Transverse colon (tissue), 4 donors: ENCODE measurements around the gene PARVA. TPM values are rescaled to one million over a fixed set of nuclear protein-coding genes. Genes with fewer than 3 reads are reported as not detected.
A peak's percentile ranks its signal among the peaks of the same experiment; 100 is the strongest.

Experiments
- DNase-seq: peaks from one replicate; pipeline ENCODE4 v3.0.0-alpha.2; 2019
- H3K27ac ChIP-seq, 4 donors: fragments of 200-600 bp; sonication (generic); 2 replicates each; pipeline ENCODE4 v1.5.1; 2016 to 2018; ENCODE audit warnings: inconsistent platforms in 4 of 4
- H3K27me3 ChIP-seq: fragments of 200-600 bp; sonication (generic); 2 replicates; pipeline ENCODE4 v1.5.1; 2017; ENCODE audit warnings: inconsistent platforms
- H3K36me3 ChIP-seq, 4 donors: fragments of 200-600 bp; sonication (generic); 2 replicates each; pipeline ENCODE4 v1.5.1; 2017 to 2019; ENCODE audit warnings: inconsistent platforms in 4 of 4
- H3K4me1 ChIP-seq, 4 donors: fragments of 200-600 bp; sonication (generic); 2 replicates each; pipeline ENCODE4 v1.5.1; 2017 to 2020; ENCODE audit warnings: inconsistent platforms in 4 of 4
- H3K4me3 ChIP-seq, 4 donors: fragments of 200-600 bp; sonication (generic); 1 replicate in 1 of 4; 2 replicates in 3 of 4; pipeline versions ENCODE4 v1.5.1 to v1.6.1; 2017 to 2019; ENCODE audit warnings: inconsistent platforms in 4 of 4
- H3K9me3 ChIP-seq, 2 donors: fragments of 200-600 bp; sonication (generic); 2 replicates each; pipeline ENCODE4 v1.5.1; 2017 to 2019; ENCODE audit warnings: inconsistent platforms in 2 of 2
- EP300 ChIP-seq: sonication (generic); formaldehyde crosslinking; IDR thresholded peaks from one replicate; pipeline ENCODE4 v1.6.1; 2017; ENCODE audit warnings: antibody characterized with exemption, low read depth
- POLR2A ChIP-seq: fragments of 450-650 bp; IDR thresholded peaks from one replicate; pipeline ENCODE4 v1.6.1; 2016; ENCODE audit warnings: antibody characterized with exemption, mild to moderate bottlenecking, moderate library complexity
- POLR2AphosphoS5 ChIP-seq, 3 donors: sonication (generic); formaldehyde crosslinking; IDR thresholded peaks; one replicate each; pipeline ENCODE4 v1.6.1; 2016; ENCODE audit warnings: antibody characterized with exemption in 3 of 3
- WGBS, 2 donors: methylation state at CpG; one replicate each; pipeline ENCODE4 v1.1.5; 2018; ENCODE audit warnings: low coverage in 1 of 2; 5-methylcytosine and 5-hydroxymethylcytosine counted together
- in situ Hi-C, 4 donors: fragments of 200-750 bp; cut with MboI; loops; one replicate each; pipeline versions ENCODE4 v1.15.0 to v1.15.1; 2017; ENCODE audit warnings: low sequenced_read_pairs in 3 of 4, low pct_ligation_motif_present in 1 of 4, low pct_unique_long_range_greater_than_20kb in 1 of 4
- intact Hi-C: fragments of 100-400 bp; cut with DNase I; formaldehyde crosslinking; loops from one replicate; pipeline ENCODE4 v1.15.1; 2023; ENCODE audit warnings: low total_unique reads
- total RNA-seq, 4 donors: library from RNA; depleted of rRNA; stranded (reverse); fragments of >200 nt; gene quantifications; one replicate each; pipeline ENCODE4 v1.1.0, GENCODE V29; 2016
- TF ChIP-seq, protein P1 (sequence below), 5 experiments: fragments of 200-600 bp in 3 of 5; fragments of 450-650 bp in 2 of 5; sonication (generic) in 3 of 5; IDR thresholded peaks; 1 replicate in 2 of 5; 2 replicates in 3 of 5; pipeline ENCODE4 v1.5.1; 2016 to 2017; ENCODE audit warnings: antibody characterized with exemption in 5 of 5, inconsistent platforms in 3 of 5, mild to moderate bottlenecking in 2 of 5, moderate library complexity in 1 of 5

The PARVA gene
- total RNA-seq, 4 donors from 2014 or later = 34.3 to 82.0 (median 45.1) TPM

DNA sequence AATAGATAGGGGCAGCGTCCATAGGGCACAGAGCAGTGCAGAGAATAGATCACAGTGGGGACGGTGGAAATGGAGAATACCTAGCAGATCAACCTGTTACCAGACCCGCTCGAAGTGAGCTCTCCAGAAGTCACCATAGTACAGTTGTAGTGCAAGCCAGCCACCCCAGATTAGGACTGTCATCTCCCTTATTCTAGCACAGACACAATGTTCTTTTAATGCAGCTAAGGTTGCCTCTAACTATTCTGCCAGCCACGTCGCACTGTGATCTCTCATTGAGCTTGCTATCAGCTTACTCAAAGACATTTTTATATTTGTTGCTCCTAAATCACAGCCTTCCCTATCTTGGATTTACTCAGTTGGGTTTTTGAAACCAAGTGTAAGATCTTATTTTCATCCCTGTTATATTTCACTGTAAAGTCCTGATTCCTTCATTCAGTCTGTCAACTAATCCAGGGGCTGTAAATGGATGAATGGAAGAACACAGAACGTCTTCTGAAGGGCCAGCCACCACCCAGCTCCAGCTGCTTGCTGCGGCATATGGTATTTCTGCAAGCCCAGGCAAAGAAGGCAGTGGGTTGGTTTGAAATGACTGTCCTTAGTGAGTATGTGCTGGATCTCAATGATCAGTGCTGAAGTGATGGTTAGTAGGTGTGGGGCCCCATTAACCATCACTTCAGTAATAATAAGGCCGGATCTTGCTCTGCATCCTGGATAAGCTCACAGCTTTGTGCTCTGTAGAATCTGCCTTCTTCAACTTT lies 3.4 kb downstream of the PARVA start:
- in situ Hi-C loops (no loop called here), intact Hi-C loops (no loop called here)
- Histone ChIP-seq H3K4me3 (no peak overlapping the region), H3K27ac (peak overlapping the region; percentile 97 to 99 (median 98)), H3K9me3 (no peaks in the 10 kb centered on the region), H3K36me3 (no peaks in the 10 kb centered on the region), H3K4me1 (peaks cover 3 to 42% (median 11%) of the 10 kb centered on the region in 4 donors), H3K27me3 (no peaks in the 10 kb centered on the region)
- WGBS, 2 donors = 77 to 87% methylated on average over 5 to 9 of the region's 9 CpGs
- no peak for DNase-seq
- no peak for TF ChIP-seq EP300
- TF ChIP-seq POLR2A = no peak
- TF ChIP-seq, protein P1, sequence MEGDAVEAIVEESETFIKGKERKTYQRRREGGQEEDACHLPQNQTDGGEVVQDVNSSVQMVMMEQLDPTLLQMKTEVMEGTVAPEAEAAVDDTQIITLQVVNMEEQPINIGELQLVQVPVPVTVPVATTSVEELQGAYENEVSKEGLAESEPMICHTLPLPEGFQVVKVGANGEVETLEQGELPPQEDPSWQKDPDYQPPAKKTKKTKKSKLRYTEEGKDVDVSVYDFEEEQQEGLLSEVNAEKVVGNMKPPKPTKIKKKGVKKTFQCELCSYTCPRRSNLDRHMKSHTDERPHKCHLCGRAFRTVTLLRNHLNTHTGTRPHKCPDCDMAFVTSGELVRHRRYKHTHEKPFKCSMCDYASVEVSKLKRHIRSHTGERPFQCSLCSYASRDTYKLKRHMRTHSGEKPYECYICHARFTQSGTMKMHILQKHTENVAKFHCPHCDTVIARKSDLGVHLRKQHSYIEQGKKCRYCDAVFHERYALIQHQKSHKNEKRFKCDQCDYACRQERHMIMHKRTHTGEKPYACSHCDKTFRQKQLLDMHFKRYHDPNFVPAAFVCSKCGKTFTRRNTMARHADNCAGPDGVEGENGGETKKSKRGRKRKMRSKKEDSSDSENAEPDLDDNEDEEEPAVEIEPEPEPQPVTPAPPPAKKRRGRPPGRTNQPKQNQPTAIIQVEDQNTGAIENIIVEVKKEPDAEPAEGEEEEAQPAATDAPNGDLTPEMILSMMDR (IDR thresholded peaks at IDR 0.05) = no peak
- no peak for TF ChIP-seq POLR2AphosphoS5 (IDR thresholded peaks at IDR 0.05)

DNA sequence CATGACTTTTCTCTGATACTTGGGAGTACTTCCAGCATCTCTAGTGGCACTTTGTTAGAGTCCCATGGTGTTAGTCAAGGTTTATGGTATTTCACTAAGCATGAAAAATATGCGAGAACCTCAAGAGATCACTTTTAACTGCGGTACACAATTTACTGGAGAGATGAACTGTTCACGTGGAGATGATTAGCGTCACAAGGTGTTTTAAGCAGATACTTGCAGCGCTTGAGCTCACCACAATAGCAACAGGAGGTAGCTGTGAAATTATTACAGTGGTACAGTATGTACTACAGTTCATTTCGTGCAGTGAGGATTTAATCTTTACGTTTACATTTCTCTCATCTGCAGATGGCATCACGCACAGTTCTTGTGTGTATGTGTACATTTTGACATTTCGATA lies 4.5 kb downstream of the PARVA start:
- 67 to 80% methylated on average over 9 of the region's 9 CpGs for WGBS, 2 donors
- no peak overlapping the region for H3K4me3 ChIP-seq

DNA sequence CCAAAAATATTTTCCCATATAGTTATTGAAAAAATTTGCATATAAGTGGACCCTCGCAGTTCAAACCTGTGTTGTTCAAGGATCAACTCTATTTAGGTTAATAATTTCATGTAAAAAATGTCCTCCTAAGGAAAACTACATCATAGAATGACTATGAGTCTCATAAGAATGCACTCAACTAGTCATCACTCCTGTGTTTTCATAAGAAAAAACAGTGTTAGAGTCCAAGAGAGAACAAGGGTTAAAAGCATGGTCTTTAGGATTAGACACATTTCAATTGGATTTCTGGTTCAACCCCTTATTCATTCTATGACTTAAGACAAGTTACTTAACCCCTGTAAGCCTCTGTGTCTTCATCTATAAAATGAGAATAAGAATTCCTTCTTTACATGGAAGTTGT lies 5.1 kb downstream of the PARVA start:
- no peaks in the 10 kb centered on the region for H3K9me3 ChIP-seq
- peak overlapping the region; percentile 62 to 99 (median 98) for H3K27ac ChIP-seq
- intact Hi-C loops (no loop called here), in situ Hi-C loops (no loop called here)
- TF ChIP-seq EP300 = no peak
- no peak for TF ChIP-seq POLR2AphosphoS5 (IDR thresholded peaks at IDR 0.05)
- TF ChIP-seq, protein P1 (IDR thresholded peaks at IDR 0.05) = no peak
- TF ChIP-seq POLR2A = no peak
- no peak for DNase-seq
- no peaks in the 10 kb centered on the region for H3K27me3 ChIP-seq
- H3K4me1 ChIP-seq = peaks cover 3 to 44% (median 10%) of the 10 kb centered on the region in 4 donors
- no peaks in the 10 kb centered on the region for H3K36me3 ChIP-seq
- WGBS, 2 donors = 73 to 81% methylated on average over 1 of the region's 1 CpG
- H3K4me3 ChIP-seq = no peak overlapping the region

More for the DNA sequence above, 4.5 kb downstream of the PARVA start:
- intact Hi-C loops (no loop called here), in situ Hi-C loops (no loop called here)
- H3K36me3 ChIP-seq = no peaks in the 10 kb centered on the region
- peak overlapping the region; percentile 97 to 99 (median 98) for H3K27ac ChIP-seq
- no peak for DNase-seq
- TF ChIP-seq EP300 (peak; percentile 97), POLR2A (no peak), POLR2AphosphoS5 (IDR thresholded peaks at IDR 0.05) (peak in 2 of 3 donors; percentile 36 to 45)
- TF ChIP-seq, protein P1 (IDR thresholded peaks at IDR 0.05) = no peak
- peaks cover 3 to 42% (median 11%) of the 10 kb centered on the region in 4 donors for H3K4me1 ChIP-seq
- no peaks in the 10 kb centered on the region for H3K27me3 ChIP-seq
- H3K9me3 ChIP-seq = no peaks in the 10 kb centered on the region

GRCh38 chr11:12386309-12386708 lies 8.9 kb downstream of the PARVA start:
- 75 to 79% methylated on average over 1 of the region's 1 CpG for WGBS, 2 donors
- Histone ChIP-seq H3K4me3 (no peak overlapping the region), H3K4me1 (peaks cover 10 to 67% (median 32%) of the 10 kb centered on the region in 4 donors), H3K27ac (peak overlapping the region; percentile 76 to 99 (median 98)), H3K27me3 (no peaks in the 10 kb centered on the region), H3K36me3 (no peaks in the 10 kb centered on the region), H3K9me3 (no peaks in the 10 kb centered on the region)
- intact Hi-C loops (no loop called here), in situ Hi-C loops (no loop called here)
- DNase-seq = no peak
- TF ChIP-seq, protein P1 (IDR thresholded peaks at IDR 0.05) = no peak
- TF ChIP-seq EP300 (no peak), POLR2A (no peak), POLR2AphosphoS5 (IDR thresholded peaks at IDR 0.05) (no peak)
